SK-N-SH (cell line): Measurements from ENCODE around the gene WIF1.

ENCODE experiments used
- CTCF ChIP-seq: fragments of 200-600 bp; sonication (generic); IDR thresholded peaks from 2 replicates; pipeline ENCODE4 v1.6.1; 2017; ENCODE audit warnings: antibody characterized with exemption, mild to moderate bottlenecking, moderate library complexity
- EP300 ChIP-seq, 2 experiments: IDR thresholded peaks; 2 replicates each; pipeline versions ENCODE4 v1.4.0 to v1.6.1; 2012; ENCODE audit warnings: borderline replicate concordance in 1 of 2, low read depth in 1 of 2, low read length in 1 of 2
- EZH2phosphoT487 ChIP-seq: fragments of 200-600 bp; sonication (generic); IDR thresholded peaks from 2 replicates; pipeline ENCODE4 v1.6.1; 2017; ENCODE audit warnings: low read depth, mixed run types, mild to moderate bottlenecking, antibody characterized with exemption, moderate library complexity, borderline replicate concordance
- IRF3 ChIP-seq: fragments of 150-350 bp; IDR thresholded peaks from 2 replicates; pipeline ENCODE4 v1.6.1; 2016; ENCODE audit warnings: mild to moderate bottlenecking, low read depth, low read length
- MXI1 ChIP-seq: IDR thresholded peaks from 2 replicates; pipeline ENCODE4 v1.6.1; 2012; ENCODE audit warnings: mild to moderate bottlenecking, low read depth, low read length, improper control_type of control experiment
- POLR2AphosphoS5 ChIP-seq: IDR thresholded peaks from 2 replicates; pipeline ENCODE4 v1.6.1; 2012; ENCODE audit warnings: low read depth, low read length
- RCOR1 ChIP-seq: fragments of 150-350 bp; IDR thresholded peaks from 2 replicates; pipeline ENCODE4 v1.6.1; 2017; ENCODE audit warnings: antibody characterized with exemption, low read length
- RFX5 ChIP-seq: IDR thresholded peaks from 2 replicates; pipeline ENCODE4 v1.6.1; 2012; ENCODE audit warnings: mild to moderate bottlenecking, improper control_type of control experiment, low read length
- SMC3 ChIP-seq: IDR thresholded peaks from 2 replicates; pipeline ENCODE4 v1.6.1; 2012; ENCODE audit warnings: low read depth, low read length, improper control_type of control experiment
- TCF12 ChIP-seq: IDR thresholded peaks from 2 replicates; pipeline ENCODE4 v1.4.0; 2012
- ZBTB33 ChIP-seq: IDR thresholded peaks from 2 replicates; pipeline ENCODE4 v1.4.0; 2012; ENCODE audit warnings: low read depth, borderline replicate concordance

GRCh38 chr12:65081496-65081895 lies 39.6 kb downstream of the WIF1 start:
- TF ChIP-seq RFX5 (no peak), CTCF (no peak), EZH2phosphoT487 (no peak), SMC3 (no peak), RCOR1 (no peak), EP300 (IDR thresholded peaks at IDR 0.05; ENCODE audit: borderline replicate concordance in 1 of 2, low read depth in 1 of 2, low read length in 1 of 2) (no peak), MXI1 (no peak), POLR2AphosphoS5 (no peak), IRF3 (no peak), TCF12 (no peak), ZBTB33 (no peak)
